ENCODE results near the gene ITGB7.

ITGB7 gene

DNA sequence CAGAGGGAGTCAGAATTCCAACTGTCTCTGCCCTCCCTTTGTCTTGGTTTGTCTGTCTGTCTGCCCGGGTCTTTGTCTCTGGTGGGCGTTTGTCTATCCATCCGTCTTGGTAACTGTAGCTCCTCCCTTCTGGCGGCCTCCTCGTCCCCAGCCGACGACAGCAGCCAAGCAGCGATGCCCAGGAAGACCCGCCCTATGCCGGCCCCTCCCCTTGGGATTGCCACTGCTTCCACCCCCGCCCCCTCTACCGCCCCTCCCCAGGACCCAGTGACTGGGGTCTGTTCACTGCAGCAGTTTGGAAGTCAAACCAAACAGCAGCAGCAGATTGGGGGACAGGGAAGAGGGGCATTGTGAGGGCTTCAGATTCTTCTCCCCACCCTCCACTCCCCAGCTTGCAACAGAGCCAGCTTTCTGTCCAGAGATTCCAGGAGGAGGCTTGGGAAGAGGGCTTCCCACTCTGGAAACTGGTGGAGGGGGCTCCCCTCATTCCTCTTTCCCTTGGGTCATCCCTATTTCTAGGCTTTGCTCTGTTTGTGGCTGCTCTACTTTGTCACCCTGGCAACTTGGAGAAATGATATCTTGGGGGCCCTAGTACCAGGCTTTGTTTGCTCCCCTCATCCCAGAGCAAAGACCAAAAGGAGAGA lies 27.3 kb upstream of the ITGB7 start:
- TF ChIP-seq POLR2AphosphoS5 (IDR thresholded peaks at IDR 0.05; ENCODE audit: low read depth) (no peak), SPI1 (IDR thresholded peaks at IDR 0.05; ENCODE audit: borderline replicate concordance, low read depth) (no peak), GABPA (IDR thresholded peaks at IDR 0.05; ENCODE audit: low read depth) (no peak)
- TF ChIP-seq, protein P1, sequence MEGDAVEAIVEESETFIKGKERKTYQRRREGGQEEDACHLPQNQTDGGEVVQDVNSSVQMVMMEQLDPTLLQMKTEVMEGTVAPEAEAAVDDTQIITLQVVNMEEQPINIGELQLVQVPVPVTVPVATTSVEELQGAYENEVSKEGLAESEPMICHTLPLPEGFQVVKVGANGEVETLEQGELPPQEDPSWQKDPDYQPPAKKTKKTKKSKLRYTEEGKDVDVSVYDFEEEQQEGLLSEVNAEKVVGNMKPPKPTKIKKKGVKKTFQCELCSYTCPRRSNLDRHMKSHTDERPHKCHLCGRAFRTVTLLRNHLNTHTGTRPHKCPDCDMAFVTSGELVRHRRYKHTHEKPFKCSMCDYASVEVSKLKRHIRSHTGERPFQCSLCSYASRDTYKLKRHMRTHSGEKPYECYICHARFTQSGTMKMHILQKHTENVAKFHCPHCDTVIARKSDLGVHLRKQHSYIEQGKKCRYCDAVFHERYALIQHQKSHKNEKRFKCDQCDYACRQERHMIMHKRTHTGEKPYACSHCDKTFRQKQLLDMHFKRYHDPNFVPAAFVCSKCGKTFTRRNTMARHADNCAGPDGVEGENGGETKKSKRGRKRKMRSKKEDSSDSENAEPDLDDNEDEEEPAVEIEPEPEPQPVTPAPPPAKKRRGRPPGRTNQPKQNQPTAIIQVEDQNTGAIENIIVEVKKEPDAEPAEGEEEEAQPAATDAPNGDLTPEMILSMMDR (IDR thresholded peaks at IDR 0.05; ENCODE audit: insufficient read depth, low read length): no peak
- TF ChIP-seq, protein P2, sequence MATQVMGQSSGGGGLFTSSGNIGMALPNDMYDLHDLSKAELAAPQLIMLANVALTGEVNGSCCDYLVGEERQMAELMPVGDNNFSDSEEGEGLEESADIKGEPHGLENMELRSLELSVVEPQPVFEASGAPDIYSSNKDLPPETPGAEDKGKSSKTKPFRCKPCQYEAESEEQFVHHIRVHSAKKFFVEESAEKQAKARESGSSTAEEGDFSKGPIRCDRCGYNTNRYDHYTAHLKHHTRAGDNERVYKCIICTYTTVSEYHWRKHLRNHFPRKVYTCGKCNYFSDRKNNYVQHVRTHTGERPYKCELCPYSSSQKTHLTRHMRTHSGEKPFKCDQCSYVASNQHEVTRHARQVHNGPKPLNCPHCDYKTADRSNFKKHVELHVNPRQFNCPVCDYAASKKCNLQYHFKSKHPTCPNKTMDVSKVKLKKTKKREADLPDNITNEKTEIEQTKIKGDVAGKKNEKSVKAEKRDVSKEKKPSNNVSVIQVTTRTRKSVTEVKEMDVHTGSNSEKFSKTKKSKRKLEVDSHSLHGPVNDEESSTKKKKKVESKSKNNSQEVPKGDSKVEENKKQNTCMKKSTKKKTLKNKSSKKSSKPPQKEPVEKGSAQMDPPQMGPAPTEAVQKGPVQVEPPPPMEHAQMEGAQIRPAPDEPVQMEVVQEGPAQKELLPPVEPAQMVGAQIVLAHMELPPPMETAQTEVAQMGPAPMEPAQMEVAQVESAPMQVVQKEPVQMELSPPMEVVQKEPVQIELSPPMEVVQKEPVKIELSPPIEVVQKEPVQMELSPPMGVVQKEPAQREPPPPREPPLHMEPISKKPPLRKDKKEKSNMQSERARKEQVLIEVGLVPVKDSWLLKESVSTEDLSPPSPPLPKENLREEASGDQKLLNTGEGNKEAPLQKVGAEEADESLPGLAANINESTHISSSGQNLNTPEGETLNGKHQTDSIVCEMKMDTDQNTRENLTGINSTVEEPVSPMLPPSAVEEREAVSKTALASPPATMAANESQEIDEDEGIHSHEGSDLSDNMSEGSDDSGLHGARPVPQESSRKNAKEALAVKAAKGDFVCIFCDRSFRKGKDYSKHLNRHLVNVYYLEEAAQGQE (IDR thresholded peaks at IDR 0.05; ENCODE audit: insufficient replicate concordance, low read depth): no peak
- Histone ChIP-seq H3K4me3 (replicated peaks; ENCODE audit: insufficient read depth, low read length) (no peak overlapping the region), H3K27ac (replicated peaks) (no peak overlapping the region), H3K27me3 (ENCODE audit: insufficient read depth, poor library complexity, severe bottlenecking) (peaks cover 15% of the 10 kb centered on the region)
- no peak for DNase-seq (ENCODE audit: low read depth in 1 of 2, low spot score in 1 of 2)

DNA sequence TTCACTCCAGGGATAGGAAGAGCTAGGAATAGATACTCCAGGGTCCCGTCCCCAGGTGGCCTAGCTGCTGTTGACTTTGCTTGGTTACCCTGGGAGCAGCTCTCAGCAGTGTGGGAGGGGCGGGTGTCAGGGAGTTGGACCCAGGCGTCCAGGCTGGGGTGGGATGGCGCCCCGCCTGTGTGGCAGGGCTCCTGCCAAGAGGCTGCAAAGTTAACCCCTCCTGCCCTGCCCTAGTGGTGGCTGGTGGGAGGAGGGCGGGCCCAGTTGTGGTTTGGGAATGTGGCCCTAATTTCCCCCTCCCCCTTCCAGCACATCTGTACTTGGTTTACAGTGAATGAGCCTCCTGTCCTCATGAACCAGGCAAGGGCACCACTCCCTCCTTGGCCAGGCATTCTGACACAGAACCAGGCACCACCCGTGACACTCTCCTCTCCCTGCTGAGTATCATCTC lies 26.6 kb upstream of the ITGB7 start:
- no peak for TF ChIP-seq SPI1 (IDR thresholded peaks at IDR 0.05; ENCODE audit: borderline replicate concordance, low read depth)
- no peak for TF ChIP-seq GABPA (IDR thresholded peaks at IDR 0.05; ENCODE audit: low read depth)
- TF ChIP-seq POLR2AphosphoS5 (IDR thresholded peaks at IDR 0.05; ENCODE audit: low read depth): no peak
- TF ChIP-seq, protein P1 (IDR thresholded peaks at IDR 0.05; ENCODE audit: insufficient read depth, low read length): no peak
- TF ChIP-seq, protein P2 (IDR thresholded peaks at IDR 0.05; ENCODE audit: insufficient replicate concordance, low read depth): no peak
- Histone ChIP-seq H3K4me3 (replicated peaks; ENCODE audit: insufficient read depth, low read length) (no peak overlapping the region), H3K27ac (replicated peaks) (no peak overlapping the region), H3K27me3 (ENCODE audit: insufficient read depth, poor library complexity, severe bottlenecking) (peaks cover 15% of the 10 kb centered on the region)
- DNase-seq (ENCODE audit: low read depth in 1 of 2, low spot score in 1 of 2): no peak

DNA sequence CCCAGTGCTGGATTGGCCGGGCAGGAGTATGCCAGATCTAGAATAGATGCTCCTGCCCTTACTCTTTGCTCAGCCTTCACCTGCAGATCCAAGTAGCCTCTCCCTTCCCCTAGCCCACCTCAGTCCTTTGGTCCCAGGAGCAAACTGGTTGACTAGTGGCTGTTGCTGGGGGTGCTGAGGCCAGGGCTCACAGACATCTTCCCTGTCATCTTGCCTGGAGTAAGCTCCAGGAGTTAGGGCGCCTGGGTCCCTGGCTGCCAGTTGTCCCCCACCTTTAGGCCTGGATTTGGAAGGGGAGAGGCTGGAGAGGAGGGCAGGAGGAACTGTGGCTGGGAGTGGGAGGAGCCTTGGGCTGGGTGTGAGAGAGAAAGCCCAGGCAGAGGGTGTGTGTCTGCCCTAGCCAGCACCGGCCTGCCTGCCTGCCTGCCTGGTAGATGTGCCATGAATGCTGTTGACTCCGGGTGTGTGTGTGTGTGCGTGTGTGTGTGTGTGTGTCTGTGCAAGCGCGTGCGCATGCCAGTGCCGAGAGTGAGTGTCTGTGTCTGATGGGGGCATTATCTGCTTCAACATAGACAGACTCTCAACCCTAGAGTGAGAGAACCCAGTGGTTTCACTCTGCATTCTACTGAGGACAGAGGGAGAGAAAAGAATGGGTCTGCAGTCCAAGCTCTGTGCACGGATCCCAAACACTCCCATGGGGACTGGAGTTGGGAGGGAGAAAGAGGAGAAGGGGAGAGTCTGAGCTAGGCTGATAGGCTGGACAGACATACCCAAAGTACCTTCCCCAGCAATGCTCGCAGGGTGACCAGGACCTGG lies 25.8 kb upstream of the ITGB7 start:
- no peak overlapping the region for H3K27ac ChIP-seq (replicated peaks)
- no peak for TF ChIP-seq SPI1 (IDR thresholded peaks at IDR 0.05; ENCODE audit: borderline replicate concordance, low read depth)
- no peak for TF ChIP-seq POLR2AphosphoS5 (IDR thresholded peaks at IDR 0.05; ENCODE audit: low read depth)
- no peak for TF ChIP-seq GABPA (IDR thresholded peaks at IDR 0.05; ENCODE audit: low read depth)
- TF ChIP-seq, protein P2 (IDR thresholded peaks at IDR 0.05; ENCODE audit: insufficient replicate concordance, low read depth): no peak
- TF ChIP-seq, protein P1 (IDR thresholded peaks at IDR 0.05; ENCODE audit: insufficient read depth, low read length): no peak
- H3K27me3 ChIP-seq (ENCODE audit: insufficient read depth, poor library complexity, severe bottlenecking): peaks cover 15% of the 10 kb centered on the region
- DNase-seq (ENCODE audit: low read depth in 1 of 2, low spot score in 1 of 2): peak in 1 of 2 experiments; percentile 41
- peak overlapping the region; percentile 30 for H3K4me3 ChIP-seq (replicated peaks; ENCODE audit: insufficient read depth, low read length)
